Stimulated activated naive CD4-positive, alpha-beta T cell treated with Interleukin-2 at 50 U/mL for 16 hours (primary cell): ENCODE data around the gene ARSD.
"Not testable (repeated sequence)": the region's sequence is repeated elsewhere in the genome, so short reads cannot be mapped to it uniquely, and the experiment has no call there.

Experiments
- DNase-seq: peaks from one replicate; lab custom pipeline; 2025; lab: John Stamatoyannopoulos, UW

ARSD gene, protein sequence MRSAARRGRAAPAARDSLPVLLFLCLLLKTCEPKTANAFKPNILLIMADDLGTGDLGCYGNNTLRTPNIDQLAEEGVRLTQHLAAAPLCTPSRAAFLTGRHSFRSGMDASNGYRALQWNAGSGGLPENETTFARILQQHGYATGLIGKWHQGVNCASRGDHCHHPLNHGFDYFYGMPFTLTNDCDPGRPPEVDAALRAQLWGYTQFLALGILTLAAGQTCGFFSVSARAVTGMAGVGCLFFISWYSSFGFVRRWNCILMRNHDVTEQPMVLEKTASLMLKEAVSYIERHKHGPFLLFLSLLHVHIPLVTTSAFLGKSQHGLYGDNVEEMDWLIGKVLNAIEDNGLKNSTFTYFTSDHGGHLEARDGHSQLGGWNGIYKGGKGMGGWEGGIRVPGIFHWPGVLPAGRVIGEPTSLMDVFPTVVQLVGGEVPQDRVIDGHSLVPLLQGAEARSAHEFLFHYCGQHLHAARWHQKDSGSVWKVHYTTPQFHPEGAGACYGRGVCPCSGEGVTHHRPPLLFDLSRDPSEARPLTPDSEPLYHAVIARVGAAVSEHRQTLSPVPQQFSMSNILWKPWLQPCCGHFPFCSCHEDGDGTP

DNA sequence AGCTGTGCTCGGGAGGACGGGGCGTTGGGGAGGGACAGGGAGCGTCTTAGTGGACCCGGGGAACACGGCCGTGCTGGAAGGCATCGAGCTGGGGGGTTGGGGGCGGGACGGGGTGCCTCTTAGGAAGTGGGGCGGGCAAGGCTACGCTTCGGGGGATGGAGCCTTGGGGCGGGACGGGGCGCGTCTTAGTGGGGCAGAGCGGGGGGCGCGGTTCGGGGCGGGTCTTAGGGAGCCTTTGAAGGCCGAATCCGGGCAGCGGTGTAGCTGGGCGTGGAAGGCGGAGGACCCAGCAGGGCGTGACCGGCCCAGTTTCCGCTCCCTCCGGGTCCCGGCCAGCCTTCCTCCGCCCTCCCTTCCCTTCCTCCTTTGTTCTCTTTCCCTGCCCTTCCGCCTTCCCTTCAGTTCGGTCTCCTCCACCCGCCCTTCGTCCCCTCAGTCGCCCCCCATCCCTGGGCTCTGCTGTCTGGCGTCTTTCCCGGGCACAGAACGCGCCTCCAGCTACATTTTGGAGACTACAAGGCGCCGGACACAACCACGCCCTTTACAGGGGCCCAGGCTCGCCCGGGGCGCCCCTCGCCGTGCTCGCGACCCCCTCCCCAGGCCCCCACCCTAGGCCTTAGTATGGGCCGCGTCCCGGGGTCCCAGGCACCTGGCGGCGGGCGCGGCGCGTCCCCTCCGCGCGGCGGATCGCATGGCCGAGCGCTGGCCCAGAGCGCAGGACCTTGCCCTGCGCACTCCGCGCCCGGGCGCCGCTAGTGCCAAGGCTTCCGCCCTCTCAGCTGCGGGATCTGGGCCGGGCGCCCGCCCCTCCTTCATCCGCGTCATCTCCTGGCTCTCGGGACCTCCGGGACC, at the start of gene ARSD:
Gene ARSD (minus strand): TSS at position 757 of the 852 bp plus-strand sequence. CDS start 64 bp downstream, at position 693.
- DNase-seq: peak; percentile 30

DNA sequence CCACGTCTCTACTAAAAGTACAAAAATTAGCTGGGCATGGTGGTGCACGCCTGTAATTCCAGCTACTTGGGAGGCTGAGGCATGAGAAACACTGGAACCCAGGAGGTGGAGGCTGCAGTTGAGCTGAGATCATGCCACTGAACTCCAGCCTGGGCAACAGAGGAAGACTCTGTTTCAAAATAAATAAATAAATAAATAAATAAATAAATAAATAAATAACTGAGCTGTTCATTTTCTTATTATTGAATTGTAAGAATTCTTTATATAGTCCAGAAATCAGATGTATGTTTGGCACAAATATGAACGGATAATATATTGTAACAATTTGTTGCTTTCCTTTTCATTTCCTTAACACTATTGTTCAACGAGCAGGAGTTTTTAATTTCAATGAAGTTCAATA, 49.5 kb upstream of the ARSD start:
- not testable (repeated sequence) for DNase-seq

DNA sequence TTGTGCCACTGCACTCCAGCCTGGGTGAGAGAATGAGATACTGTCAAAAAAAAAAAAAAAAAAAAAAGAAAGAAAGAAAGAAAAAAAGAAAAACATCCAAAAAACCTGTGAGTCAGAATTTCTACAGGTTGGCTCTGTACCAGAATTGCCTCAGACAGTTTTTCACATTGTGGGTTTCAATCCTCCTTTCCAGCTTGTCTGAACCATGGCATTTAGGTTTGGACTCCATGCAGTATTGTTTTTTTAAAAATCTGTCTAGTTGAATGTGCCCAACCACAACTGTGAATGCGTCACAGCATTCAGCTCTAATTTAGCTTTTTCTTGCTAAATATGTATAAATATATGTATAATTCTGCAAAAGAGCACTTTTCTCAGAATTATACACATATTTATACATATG, 45.8 kb upstream of the ARSD start:
- no peak for DNase-seq

DNA sequence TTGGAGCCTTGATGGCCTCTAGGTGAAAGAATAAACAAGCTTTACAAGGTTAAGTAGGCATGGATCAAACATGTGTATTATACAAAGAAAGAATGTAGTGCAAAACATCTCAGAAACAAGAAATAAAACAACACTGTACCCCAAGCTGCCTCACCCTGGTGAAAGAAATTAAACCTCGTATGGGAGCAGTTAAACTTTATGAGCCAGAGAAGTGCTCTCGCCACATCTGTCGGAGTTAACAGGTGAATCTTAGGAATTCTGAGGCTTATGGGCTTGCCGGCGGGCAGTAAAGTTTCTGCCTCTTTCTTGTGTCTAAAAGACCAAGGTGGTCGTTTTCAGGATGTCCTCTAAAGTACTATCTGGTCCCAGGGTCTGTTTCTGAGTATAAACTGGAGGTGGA, 43.3 kb upstream of the ARSD start:
- no peak for DNase-seq

DNA sequence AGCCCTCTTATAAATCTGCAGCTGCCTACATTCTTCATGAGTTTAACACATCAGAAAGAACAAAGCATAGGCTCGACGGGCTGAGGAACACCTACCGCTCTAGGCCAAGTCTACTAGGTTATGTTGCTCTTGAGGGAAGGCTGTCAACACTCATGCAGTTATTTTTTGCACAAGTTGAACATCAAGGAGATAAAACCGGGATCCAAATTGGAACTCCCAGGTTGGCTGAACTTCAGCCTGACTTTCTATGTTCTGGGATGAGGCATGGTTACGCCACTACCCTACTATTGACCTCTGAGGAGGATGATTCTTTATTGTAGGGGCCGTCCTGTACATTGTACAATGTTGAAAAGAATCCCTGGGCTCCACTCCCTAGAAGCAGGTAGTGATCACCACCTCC, 39.9 kb upstream of the ARSD start:
- DNase-seq: no peak

DNA sequence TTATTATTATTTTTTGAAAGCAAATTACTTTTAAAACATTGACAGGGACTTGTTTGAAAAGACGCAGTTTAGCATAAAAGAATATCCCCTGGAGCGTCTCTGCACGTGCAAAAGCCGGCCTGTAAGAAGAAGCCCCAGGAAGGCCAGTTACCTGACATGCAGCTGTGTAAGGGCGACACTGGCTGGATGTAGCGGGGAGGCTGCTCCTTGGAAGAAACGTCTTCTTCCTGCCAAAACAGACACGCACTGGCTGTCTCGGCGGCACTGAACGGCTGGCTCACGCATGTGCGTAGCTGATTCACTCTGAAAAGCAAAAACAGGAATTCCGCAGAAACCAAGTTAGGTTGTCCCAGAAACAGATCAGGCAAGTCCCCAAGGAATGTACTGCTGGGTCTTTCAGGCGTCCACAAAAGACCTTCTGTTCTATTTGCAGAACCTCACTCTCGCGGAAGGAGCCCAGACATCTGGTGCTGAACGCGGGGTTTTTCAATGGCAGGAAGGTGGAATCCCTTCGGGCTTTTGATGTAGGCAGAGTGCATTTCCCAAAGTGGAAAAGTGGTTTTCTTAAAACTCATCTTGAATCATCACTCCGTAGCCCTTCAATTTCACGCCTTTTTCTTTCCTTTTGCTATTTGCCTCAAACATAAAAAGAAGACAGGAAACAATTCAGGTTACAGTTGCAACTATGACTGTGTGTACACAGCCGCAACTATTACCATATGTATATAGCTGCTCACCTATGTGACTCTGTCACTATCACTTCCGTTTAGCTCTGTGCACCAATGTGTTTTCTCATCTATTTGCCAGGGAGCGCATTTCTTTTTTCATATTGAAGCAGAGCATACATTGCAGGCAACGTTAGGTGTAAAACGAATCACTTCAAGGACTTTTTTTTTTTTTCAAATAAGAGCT, 39.1 kb upstream of the ARSD start:
- DNase-seq: no peak

DNA sequence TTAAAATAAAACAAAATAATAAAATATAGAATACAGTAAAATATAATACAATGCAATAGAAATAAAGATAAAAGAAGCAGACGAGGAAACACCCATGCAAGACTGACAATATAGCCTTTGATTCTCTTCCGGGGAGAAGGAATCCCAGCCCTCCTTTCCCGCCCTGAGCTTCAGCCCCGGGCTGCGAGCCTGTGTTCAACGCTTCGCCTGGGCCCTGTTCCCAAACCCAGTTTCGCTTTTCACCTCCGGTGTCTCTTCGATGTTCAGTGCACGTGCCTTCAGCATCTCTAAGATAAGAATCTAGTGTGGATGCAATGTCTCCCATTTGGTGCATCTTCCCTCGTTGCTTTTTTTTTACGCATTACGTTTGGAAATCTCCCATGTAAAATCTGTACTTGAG, 38.4 kb upstream of the ARSD start:
- no peak for DNase-seq

DNA sequence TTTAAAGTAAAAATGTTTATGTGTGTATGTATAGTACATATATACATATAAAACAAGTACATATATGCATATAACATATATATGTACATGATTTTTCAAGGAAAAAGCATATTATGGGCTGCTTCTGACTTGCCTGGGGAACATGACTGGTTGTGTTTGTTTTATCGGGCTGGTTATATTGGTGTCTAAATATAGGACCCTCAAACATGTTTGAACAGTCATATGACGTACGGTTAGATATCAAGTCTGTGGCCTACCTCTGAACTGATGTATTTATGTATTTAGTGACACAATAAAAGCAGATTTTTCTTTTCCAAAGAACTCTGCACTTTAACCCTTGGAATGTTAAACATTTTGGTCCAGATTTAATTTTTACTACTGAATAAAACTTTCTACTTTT, 37.9 kb upstream of the ARSD start:
- DNase-seq: no peak

DNA sequence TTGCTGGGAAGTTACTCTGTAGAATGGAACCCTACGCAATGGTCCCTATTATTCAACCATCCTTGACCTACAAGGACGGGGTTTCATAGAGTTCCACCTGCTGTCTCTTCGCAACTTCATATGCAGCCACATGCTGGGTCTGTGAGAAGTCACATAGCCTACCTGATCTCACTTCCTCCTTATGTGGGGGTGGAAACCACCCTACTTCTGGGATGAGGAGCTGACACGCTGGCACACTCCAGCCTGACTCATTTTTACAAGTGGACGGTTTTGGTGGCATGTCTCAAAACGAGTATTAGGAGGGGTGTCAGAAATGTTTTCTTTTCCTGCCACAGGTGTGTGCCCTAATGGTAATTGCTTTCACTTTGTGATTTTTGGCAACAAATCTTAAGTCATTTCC, 36.8 kb upstream of the ARSD start:
- DNase-seq: no peak

DNA sequence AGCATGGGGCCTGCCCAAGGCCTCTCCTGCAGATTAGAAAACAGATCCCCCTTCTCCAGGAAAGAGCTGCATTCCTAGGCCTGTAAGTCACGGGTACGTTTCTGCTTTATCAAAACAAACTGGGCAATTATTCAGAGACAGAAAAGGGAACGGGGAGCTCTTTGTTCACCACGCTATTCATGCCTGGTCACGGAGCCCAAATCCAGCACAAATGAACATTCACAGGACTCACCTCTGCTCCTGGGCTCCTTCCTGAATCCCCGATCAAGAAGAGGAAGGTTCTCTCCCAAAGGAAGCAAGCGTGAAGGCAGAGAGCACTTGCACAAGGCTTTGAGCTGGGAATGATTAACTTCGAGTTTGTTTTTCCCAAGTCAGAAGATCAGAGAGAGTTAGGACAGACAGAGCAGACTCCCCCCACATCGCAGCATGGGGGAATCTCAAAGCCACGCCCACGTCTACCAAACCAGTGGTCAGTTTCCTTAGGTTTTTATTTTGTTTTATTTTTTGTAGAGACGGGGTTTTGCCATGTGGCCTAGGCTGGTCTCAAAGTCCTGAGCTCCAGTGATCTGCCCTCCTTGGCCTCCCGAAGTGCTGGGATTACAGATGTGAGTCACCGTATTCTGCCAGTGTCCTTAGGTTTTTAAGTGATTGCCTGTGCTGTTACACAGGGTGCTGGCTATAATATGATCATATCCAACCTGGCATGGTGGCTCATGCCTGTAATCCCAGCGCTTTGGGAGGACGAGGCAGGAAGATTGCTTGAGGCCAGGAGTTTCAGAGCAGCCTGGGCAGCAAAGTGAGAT, 35.1 kb upstream of the ARSD start:
- not testable (repeated sequence) for DNase-seq

DNA sequence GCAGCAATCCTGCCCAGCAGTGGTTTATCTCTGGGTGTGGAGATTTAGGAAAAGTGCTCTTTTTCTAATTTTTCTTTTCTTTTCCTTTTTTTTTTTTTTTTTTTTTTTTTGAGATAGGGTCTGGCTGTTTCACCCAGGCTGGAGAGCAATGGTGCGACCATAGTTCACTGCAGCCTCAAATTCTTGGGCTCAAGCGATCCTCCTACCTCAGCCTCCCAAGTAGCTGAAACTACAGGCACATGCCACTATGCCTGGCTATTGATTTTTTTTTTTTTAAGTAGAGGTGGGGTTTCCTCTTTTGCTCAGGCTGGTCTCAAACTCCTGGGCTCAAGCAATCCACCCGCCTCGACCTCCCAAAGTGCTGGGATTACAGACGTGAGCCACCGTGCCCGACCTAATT, 34.3 kb upstream of the ARSD start:
- not testable (repeated sequence) for DNase-seq

DNA sequence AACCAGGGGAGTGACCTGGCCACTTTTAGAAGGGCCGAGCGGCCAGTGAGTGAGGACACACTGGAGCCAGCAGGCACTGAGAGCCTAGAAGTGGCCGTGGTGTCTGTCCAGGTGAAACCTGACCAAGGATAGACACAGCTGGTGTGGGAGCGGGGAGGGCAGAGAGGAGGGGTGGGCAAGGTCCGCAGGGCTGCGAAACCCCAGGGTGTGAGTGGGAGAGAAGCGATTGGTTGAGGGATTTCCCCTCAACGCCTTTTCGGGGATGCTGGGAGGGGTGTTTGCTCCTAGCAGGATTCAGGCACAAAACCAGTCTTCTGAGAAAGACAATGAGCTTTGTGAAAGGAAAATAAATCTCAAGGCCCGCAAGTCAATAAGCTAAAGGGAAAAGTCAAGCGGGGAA, 33.2 kb upstream of the ARSD start:
- no peak for DNase-seq

DNA sequence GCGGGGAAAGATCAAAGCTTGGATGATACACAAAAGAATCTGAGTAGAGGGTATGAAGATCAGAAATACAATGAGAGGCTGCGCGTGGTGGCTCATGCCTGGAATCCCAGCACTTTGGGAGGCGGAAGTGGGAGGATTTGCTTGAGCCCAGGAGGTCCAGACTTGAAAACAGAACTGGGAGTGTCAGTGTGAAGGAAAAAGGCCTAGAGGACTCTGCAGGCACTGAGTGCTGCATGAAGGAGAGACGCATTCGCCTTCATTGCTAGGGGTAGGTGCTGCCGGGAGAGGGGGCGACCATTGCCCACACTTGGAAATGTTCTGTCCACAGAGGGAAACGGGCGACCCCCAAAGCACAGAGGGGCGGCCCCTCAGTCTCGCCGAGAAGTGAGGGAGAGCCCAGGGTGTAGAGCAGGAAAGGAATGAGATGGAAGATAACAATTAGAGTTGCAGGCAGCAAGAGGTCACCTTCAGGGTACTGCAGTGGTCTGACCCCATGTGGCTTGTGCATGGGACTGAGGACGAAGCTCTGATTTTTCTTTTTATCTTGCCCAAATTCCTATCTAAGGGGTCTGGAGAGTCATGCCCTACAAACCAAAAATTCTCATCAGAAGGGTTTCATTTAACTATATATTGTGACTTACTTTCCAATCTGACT, 31.8 kb upstream of the ARSD start:
- no peak for DNase-seq

DNA sequence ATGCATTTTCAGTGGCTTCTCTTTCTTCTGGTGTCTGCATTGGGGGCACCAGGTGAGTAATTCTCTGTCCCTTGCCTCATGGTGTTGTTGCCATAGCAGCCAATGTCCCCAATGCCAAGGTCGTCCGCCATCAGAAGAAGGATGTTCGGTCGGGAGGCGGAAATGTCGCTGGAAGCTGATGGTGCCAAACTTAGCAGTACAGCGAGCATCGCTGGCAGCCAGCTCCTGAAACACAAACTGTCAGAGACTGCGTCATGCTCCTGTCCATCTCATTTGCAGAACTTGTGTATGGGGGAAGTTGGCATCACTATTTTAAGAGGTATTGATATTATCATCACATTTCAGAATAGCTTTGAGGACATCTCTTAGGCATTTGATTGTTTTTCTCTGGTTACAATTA, 29.1 kb upstream of the ARSD start:
- DNase-seq: no peak

DNA sequence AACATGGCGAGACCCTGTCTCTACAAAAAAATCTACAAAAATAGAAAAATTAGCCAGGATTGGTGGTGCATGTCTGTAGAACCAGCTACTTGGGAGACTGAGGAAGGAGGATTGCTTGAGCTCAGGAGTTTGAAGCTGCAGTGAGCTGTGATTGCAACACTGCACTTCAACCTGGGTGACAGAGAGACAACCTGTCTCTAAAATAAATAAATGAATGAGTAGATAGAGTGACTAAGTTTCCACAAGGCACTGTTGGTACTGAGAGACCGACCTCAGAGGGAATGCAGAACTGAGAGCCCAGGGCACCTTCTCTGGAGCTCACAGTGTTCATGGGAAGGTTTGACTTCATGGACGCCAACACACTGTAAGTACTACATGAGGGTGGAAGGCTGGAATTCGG, 26.7 kb upstream of the ARSD start:
- no peak for DNase-seq

DNA sequence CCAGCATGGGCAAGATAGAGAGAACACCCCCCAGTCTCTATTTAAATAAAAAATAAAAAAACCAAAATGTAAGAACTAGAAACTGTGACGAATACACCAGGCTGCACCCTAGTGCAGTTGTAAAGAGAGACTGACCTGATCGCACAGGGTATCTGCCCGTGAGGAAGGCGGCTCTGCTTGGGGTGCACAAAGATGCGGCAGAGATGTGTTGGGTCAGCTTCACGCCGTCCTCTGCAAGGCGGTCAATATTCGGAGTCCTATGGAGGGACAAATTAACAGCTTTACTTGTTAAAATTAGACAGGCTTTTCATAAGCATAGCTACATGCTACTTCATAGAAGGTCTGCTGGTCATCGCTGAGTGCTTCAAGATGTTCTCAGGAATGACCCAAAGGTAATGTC, 26.1 kb upstream of the ARSD start:
- no peak for DNase-seq

DNA sequence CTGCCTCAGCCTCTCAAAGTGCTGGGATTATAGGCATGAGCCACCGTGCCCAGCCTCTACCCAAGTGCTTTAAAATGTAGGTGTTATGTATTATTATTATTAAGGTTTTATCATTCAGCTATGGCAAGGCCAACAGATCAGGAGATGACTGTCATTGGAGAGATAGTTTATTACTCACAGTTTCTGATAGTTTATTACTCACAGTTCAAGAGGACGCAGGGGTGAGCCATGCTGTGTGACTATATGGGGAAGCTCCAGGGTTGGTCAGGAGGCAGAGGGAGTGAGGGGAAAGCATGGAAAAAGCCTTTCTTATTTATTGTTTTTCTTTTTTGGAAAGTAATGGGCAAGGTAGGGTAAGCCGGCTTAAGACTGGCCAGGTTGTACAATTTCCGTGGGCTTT, 25.4 kb upstream of the ARSD start:
- no peak for DNase-seq

DNA sequence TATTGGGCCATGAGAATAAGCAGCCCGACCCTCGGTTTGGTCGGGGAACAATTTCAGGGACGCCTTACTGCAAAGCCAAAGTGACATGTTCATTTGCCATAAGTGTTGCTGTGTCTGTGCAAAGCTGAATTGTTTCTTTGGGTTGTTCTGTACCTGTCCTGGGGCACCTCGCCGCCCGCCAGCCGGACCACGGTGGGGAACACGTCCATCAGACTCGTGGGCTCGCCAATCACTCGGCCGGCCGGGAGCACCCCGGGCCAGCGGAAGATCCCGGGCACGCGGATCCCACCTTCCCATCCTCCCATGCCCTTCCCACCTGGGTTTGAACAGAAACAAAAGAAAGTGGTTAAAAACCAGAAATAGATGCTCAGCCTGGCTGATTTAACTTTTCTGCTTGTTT, 8.8 kb upstream of the ARSD start:
- not testable (repeated sequence) for DNase-seq

DNA sequence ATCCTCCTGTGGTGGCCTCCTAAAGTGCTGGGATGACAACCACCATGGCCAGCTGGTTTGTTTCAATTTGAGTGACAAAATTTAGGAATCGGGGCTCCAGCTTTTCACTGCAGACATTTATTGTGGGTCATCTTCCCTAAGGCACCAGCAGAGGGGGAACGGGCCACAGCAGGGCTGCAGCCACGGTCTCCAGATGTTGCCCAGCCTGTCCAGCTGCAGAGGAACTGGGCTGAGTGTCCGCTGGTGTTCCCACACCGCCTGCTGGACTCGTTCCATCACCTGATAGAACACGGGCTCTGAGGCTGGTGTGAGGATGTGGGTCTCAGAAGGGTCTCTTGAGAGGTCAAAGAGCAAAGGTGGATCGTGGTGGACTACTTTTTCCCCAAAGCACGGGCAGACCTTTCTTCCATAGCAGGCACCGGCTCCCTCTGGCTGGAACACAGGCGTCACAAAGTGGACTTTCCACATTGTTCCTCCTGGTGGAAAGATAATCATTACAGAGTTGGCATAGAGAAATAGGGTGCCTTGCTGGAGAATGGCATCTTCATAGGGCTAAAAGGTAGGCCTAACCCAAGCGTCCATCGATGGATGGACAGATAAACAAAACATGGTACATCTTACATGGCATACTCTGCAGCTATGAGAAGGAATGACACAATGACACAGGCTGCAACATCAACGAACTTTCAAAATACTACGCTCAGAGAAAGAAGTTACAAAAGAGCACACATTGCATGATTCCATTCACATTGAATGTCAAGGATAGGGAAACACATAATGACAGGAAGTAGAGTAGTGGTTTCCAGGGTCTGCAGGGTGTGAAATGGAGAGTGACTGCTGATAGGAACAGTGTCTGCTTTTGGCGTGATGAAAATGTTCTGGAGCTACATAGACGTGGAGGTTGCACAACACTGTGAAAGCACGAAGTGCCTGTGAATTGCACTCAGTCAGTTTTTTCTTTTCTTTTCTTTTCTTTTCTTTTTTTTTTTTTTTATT, 5.9 kb upstream of the ARSD start:
- no peak for DNase-seq
